HL-60 (cell line): ENCODE results near the gene C22orf15.

Experiments used
- CTCF ChIP-seq: IDR thresholded peaks from one replicate; pipeline ENCODE4 v1.5.1; 2011; ENCODE audit warnings: low read length, control low read depth, inconsistent platforms; ENCODE audit not compliant: insufficient read depth
- GABPA ChIP-seq: IDR thresholded peaks from 2 replicates; pipeline ENCODE4 v1.6.1; 2012; ENCODE audit warnings: low read depth
- POLR2AphosphoS5 ChIP-seq: IDR thresholded peaks from 2 replicates; pipeline ENCODE4 v1.6.1; 2012; ENCODE audit warnings: low read depth

DNA sequence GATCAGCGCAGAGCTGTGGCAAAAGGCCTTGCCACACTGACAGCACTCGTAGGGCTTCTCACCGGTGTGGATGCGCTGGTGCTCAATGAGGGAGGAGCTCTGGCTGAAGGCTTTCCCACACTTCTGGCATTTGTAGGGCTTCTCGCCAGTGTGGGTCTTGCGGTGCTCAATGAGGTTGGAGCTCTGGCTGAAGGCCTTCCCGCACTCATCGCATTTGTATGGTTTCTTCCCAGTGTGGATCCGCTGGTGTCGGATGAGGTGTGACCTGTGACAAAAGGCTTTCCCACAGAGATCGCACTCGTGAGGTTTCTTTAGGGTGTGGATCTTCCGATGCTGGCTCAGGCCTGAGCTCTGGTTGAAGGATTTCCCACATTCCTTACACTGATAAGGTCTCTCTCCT lies 18.8 kb upstream of the C22orf15 start:
- no peak for TF ChIP-seq CTCF
- no peak for TF ChIP-seq POLR2AphosphoS5
- TF ChIP-seq GABPA = no peak
